ENCODE data around the gene CCDC85B. TPM values are rescaled to one million over a fixed set of nuclear protein-coding genes. Genes with fewer than 3 reads are reported as not detected.

Gene CCDC85B
- total and polyA plus RNA-seq, 2 of the 13 experiments (the other 11 are each of a cell fraction or from before 2014, with no cell fraction given) = 8.2 to 19.5 TPM

- TF ChIP-seq NONO (IDR thresholded peaks at IDR 0.05) = no peak
- no peak; the same call in 1 of the 2 replicates for TF ChIP-seq NONO (CRISPR knock-in tag; conservative IDR thresholded peaks at IDR 0.05)
- TF ChIP-seq, protein P1, sequence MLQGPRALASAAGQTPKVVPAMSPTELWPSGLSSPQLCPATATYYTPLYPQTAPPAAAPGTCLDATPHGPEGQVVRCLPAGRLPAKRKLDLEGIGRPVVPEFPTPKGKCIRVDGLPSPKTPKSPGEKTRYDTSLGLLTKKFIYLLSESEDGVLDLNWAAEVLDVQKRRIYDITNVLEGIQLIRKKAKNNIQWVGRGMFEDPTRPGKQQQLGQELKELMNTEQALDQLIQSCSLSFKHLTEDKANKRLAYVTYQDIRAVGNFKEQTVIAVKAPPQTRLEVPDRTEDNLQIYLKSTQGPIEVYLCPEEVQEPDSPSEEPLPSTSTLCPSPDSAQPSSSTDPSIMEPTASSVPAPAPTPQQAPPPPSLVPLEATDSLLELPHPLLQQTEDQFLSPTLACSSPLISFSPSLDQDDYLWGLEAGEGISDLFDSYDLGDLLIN (CRISPR knock-in tag; IDR thresholded peaks at IDR 0.05; ENCODE audit: borderline replicate concordance) = no peak
- peak; percentile 59; the same call in 1 of the 2 replicates for TF ChIP-seq SMAD3 (CRISPR knock-in tag; IDR thresholded peaks at IDR 0.05)
- no peak for TF ChIP-seq ZNF282 (IDR thresholded peaks at IDR 0.05; ENCODE audit: partially characterized antibody)
- 0 out of 2 replicates have a peak, but pooled peaks have one; percentile 5 for TF ChIP-seq CEBPG (CRISPR knock-in tag; IDR thresholded peaks at IDR 0.05)
- TF ChIP-seq TGIF2 (CRISPR knock-in tag; IDR thresholded peaks at IDR 0.05) = peak; percentile 63; the same call in 1 of the 2 replicates
- TF ChIP-seq MYNN (CRISPR knock-in tag; IDR thresholded peaks at IDR 0.05; ENCODE audit: low read depth) = peak; percentile 57; the same call in 1 of the 2 replicates
- no peak for TF ChIP-seq GTF2F1 (IDR thresholded peaks at IDR 0.05; ENCODE audit: low read length)
- TF ChIP-seq ZNF446 (CRISPR knock-in tag; IDR thresholded peaks at IDR 0.05) = no peak
- TF ChIP-seq ZNF878 (CRISPR knock-in tag; IDR thresholded peaks at IDR 0.05) = 0 out of 2 replicates have a peak, but pooled peaks have one; percentile 72
- TF ChIP-seq MBNL3 (CRISPR knock-in tag; conservative IDR thresholded peaks at IDR 0.05) = no peak
- TF ChIP-seq ZNF205 (CRISPR knock-in tag; IDR thresholded peaks at IDR 0.05) = no peak
- TF ChIP-seq HCFC1 (IDR thresholded peaks at IDR 0.05; ENCODE audit: low read depth, low read length) = no peak
- peak in 1 of 2 experiments; percentile 60; a peak in 1 of 4 replicates for TF ChIP-seq EP300 (IDR thresholded peaks at IDR 0.05; ENCODE audit: low read depth in 2 of 2, low read length in 2 of 2)
- no peak; the same call in 1 of the 2 replicates for TF ChIP-seq EP300 (CRISPR knock-in tag; IDR thresholded peaks at IDR 0.05; ENCODE audit: borderline replicate concordance)
- TF ChIP-seq STAT5B (CRISPR knock-in tag; IDR thresholded peaks at IDR 0.05) = no peak
- no peak for TF ChIP-seq SOX6 (IDR thresholded peaks at IDR 0.05)
- no peak for TF ChIP-seq SOX6 (CRISPR knock-in tag; IDR thresholded peaks at IDR 0.05)
- TF ChIP-seq ZNF788 (CRISPR knock-in tag; IDR thresholded peaks at IDR 0.05; ENCODE audit: borderline replicate concordance) = no peak
- no peak; the same call in 1 of the 2 replicates for TF ChIP-seq HES4 (CRISPR knock-in tag; IDR thresholded peaks at IDR 0.05; ENCODE audit: borderline replicate concordance)
- TF ChIP-seq, protein P2, sequence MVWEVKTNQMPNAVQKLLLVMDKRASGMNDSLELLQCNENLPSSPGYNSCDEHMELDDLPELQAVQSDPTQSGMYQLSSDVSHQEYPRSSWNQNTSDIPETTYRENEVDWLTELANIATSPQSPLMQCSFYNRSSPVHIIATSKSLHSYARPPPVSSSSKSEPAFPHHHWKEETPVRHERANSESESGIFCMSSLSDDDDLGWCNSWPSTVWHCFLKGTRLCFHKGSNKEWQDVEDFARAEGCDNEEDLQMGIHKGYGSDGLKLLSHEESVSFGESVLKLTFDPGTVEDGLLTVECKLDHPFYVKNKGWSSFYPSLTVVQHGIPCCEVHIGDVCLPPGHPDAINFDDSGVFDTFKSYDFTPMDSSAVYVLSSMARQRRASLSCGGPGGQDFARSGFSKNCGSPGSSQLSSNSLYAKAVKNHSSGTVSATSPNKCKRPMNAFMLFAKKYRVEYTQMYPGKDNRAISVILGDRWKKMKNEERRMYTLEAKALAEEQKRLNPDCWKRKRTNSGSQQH (CRISPR knock-in tag; IDR thresholded peaks at IDR 0.05; ENCODE audit: low read depth) = peak; percentile 89
- TF ChIP-seq FOXP1 (IDR thresholded peaks at IDR 0.05) = no peak
- TF ChIP-seq FOXP1 (CRISPR knock-in tag; IDR thresholded peaks at IDR 0.05) = no peak
- TF ChIP-seq ZNF343 (CRISPR knock-in tag; IDR thresholded peaks at IDR 0.05) = no peak
- TF ChIP-seq, protein P3, sequence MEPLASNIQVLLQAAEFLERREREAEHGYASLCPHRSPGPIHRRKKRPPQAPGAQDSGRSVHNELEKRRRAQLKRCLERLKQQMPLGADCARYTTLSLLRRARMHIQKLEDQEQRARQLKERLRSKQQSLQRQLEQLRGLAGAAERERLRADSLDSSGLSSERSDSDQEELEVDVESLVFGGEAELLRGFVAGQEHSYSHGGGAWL (CRISPR knock-in tag; IDR thresholded peaks at IDR 0.05) = peak; percentile 77
- TF ChIP-seq ZNF562 (CRISPR knock-in tag; IDR thresholded peaks at IDR 0.05; ENCODE audit: borderline replicate concordance) = no peak
These were observed 2.2 kb upstream of the CCDC85B start, which contains the start of gene FIBP (continued) for GRCh38 chr11:65888163-65888814.

All from HepG2 (cell line).